K562 (cell line): ENCODE measurements around the gene PEAR1. TPM values are rescaled to one million over a fixed set of nuclear protein-coding genes. Genes with fewer than 3 reads are reported as not detected.
A peak's percentile ranks its signal among the peaks of the same experiment; 100 is the strongest.

Experiments
- ATAC-seq: fragments of 200-7000 bp; cut with Tn5 transposase; 3 replicates; pipeline ENCODE4 v1.9.1; 2020; ENCODE audit warnings: moderate library complexity
- BruUV-seq: library from RNA; stranded (reverse); fragments of 400-500 nt; replicated peaks from 2 replicates; lab custom pipeline; 2021; lab: Mats Ljungman, UMichigan
- CTCF ChIA-PET: fragments of 300-600 bp; formaldehyde crosslinking; extraction: SDS; loops from one replicate; lab custom pipeline; 2021; ENCODE audit warnings: low intra/inter-chr PET ratio; lab: Yijun Ruan, JAX
- POLR2A ChIA-PET: fragments of 300-600, 350-650 bp; sonication (Branson Sonifier 250); formaldehyde crosslinking; extraction: SDS; loops from one replicate; lab custom pipeline; 2021; ENCODE audit warnings: antibody characterized with exemption, inconsistent platforms; lab: Yijun Ruan, JAX
- DNase-seq, 4 experiments: peaks; one replicate each; pipeline versions ENCODE4 v3.0.0 to v3.0.0-alpha.2; 2011 to 2018; ENCODE audit warnings: low spot score in 3 of 4, mixed read lengths in 3 of 4; ENCODE audit errors: extremely low read depth in 1 of 4
- FAIRE-seq: peaks from 2 replicates; lab custom pipeline; 2011; peaks lifted over from hg19 to GRCh38; lab: Jason Lieb, UNC
- H2AFZ ChIP-seq: 2 replicates; pipeline ENCODE4 v1.6.0; 2011; ENCODE audit warnings: low read depth, low read length, control low read depth, inconsistent platforms
- H3K27ac ChIP-seq: fragments of 200-600 bp; 3 replicates; pipeline ENCODE4 v1.8.0; 2011; ENCODE audit warnings: low read depth, mild to moderate bottlenecking, control low read depth, inconsistent platforms, low read length, moderate library complexity, mixed read lengths; ENCODE audit errors: extremely low read depth
- H3K27me3 ChIP-seq, 2 experiments: fragments of 300-600 bp in 1 of 2; 2 replicates in 1 of 2; 3 replicates in 1 of 2; pipeline versions ENCODE4 v1.6.0 to v1.8.0; 2011; ENCODE audit warnings: inconsistent platforms in 2 of 2, low read length in 2 of 2, mild to moderate bottlenecking in 1 of 2, mixed read lengths in 1 of 2, moderate library complexity in 1 of 2; ENCODE audit not compliant: control insufficient read depth in 2 of 2, insufficient read depth in 2 of 2
- H3K36me3 ChIP-seq: fragments of 300-600 bp; 3 replicates; pipeline ENCODE4 v1.8.0; 2011; ENCODE audit warnings: mild to moderate bottlenecking, low read length, inconsistent platforms; ENCODE audit not compliant: control insufficient read depth, insufficient read depth
- H3K4me1 ChIP-seq, 2 experiments: fragments of 200-600 bp in 1 of 2; replicated peaks in 1 of 2; 2 replicates in 1 of 2; 3 replicates in 1 of 2; pipeline versions ENCODE4 v1.5.1 to v1.8.0; 2011; ENCODE audit warnings: inconsistent platforms in 2 of 2, low read length in 2 of 2, mild to moderate bottlenecking in 1 of 2, mixed read lengths in 1 of 2, moderate library complexity in 1 of 2; ENCODE audit not compliant: control insufficient read depth in 2 of 2, insufficient read depth in 2 of 2
- H3K4me2 ChIP-seq: 2 replicates; pipeline ENCODE4 v1.6.1; 2011; ENCODE audit warnings: low read length, control low read depth, inconsistent platforms, mixed read lengths; ENCODE audit not compliant: insufficient read depth
- H3K4me3 ChIP-seq: fragments of 200-600 bp; sonication (generic), shearing (Covaris generic); 2 replicates; pipeline ENCODE4 v1.5.1; 2016; ENCODE audit warnings: control low read depth, inconsistent platforms
- H3K79me2 ChIP-seq: fragments of 200-600 bp; 3 replicates; pipeline ENCODE4 v1.8.0; 2011; ENCODE audit warnings: low read length, inconsistent platforms; ENCODE audit not compliant: control insufficient read depth, insufficient read depth
- H3K9ac ChIP-seq, 2 experiments: 2 replicates each; pipeline versions ENCODE4 v1.6.0 to v1.6.1; 2011; ENCODE audit warnings: low read depth in 2 of 2, low read length in 2 of 2, control low read depth in 1 of 2, inconsistent platforms in 1 of 2, mild to moderate bottlenecking in 1 of 2, mixed read lengths in 1 of 2; ENCODE audit not compliant: insufficient read depth in 1 of 2
- H3K9me1 ChIP-seq: one replicate; pipeline ENCODE4 v1.6.0; 2011; ENCODE audit warnings: inconsistent platforms, mild to moderate bottlenecking, low read length, moderate library complexity; ENCODE audit not compliant: control insufficient read depth, insufficient read depth
- H3K9me3 ChIP-seq: replicated peaks from 2 replicates; pipeline ENCODE4 v1.5.1; 2011; ENCODE audit warnings: low read depth, low read length, inconsistent platforms; ENCODE audit not compliant: control insufficient read depth, insufficient read depth
- H4K20me1 ChIP-seq: replicated peaks from 2 replicates; pipeline ENCODE4 v1.6.1; 2011; ENCODE audit warnings: low read length, inconsistent platforms, mixed read lengths; ENCODE audit not compliant: control insufficient read depth, insufficient read depth
- HMG20A ChIP-seq: fragments of 450-650 bp; formaldehyde crosslinking; conservative IDR thresholded peaks from 2 replicates; pipeline ENCODE4 v1.4.0; 2020; ENCODE audit warnings: mild to moderate bottlenecking, mixed read lengths
- MBD1 ChIP-seq: fragments of 250-450 bp; sonication (Bioruptor Pico); IDR thresholded peaks from 2 replicates; pipeline ENCODE4 v1.8.0; 2022; ENCODE audit warnings: inconsistent platforms
- PRDM10 ChIP-seq: fragments of 450-650 bp; IDR thresholded peaks from 2 replicates; pipeline ENCODE4 v1.6.1; 2018; ENCODE audit not compliant: partially characterized antibody
- TCF7 ChIP-seq: sonication (generic); IDR thresholded peaks from 2 replicates; pipeline ENCODE4 v1.6.1; 2016; ENCODE audit warnings: antibody characterized with exemption, borderline replicate concordance
- ZNF165 ChIP-seq: fragments of 250-450 bp; sonication (Bioruptor Pico); IDR thresholded peaks from 2 replicates; pipeline ENCODE4 v1.4.0; 2020; ENCODE audit warnings: borderline replicate concordance
- ZNF644 ChIP-seq: fragments of 200-800 bp; sonication (Bioruptor generic); IDR thresholded peaks from 2 replicates; pipeline ENCODE4 v1.6.1; 2016; ENCODE audit warnings: low read depth, missing genetic modification characterization, missing compliant biosample characterization
- WGBS: fragments of 100-300 bp; shearing (Covaris generic); methylation state at CpG from one replicate; pipeline ENCODE4 v1.1.6; 2016; ENCODE audit warnings: low coverage, mixed read lengths; ENCODE audit not compliant: insufficient coverage; ENCODE audit errors: missing lambda C conversion rate; 5-methylcytosine and 5-hydroxymethylcytosine counted together
- in situ Hi-C: fragments of 300-500 bp; cut with MboI; formaldehyde crosslinking; loops from 4 replicates; pipeline ENCODE4 v1.15.0; 2018; ENCODE audit warnings: inconsistent platforms, mixed read lengths
- intact Hi-C: fragments of 100-400 bp; cut with micrococcal nuclease; formaldehyde crosslinking; loops from 2 replicates; pipeline ENCODE4 v1.14.2; 2022
- polyA plus RNA-seq, 8 experiments: library from polyadenylated mRNA; depleted of rRNA in 4 of 8; stranded (reverse) in 5 of 8; unstranded in 3 of 8; fragments of >200 nt; fragmentation: Nextera tagmentation in 2 of 8; fragmentation: Illumina TruSeq in 1 of 8; extraction: Ambion mirVana in 2 of 8; extraction: Trizol in 1 of 8; gene quantifications; 2 replicates each; pipeline versions ENCODE4 v1.2.1 to v1.2.3, GENCODE V29; 2011 to 2014; ENCODE audit warnings: inconsistent platforms in 1 of 8, missing spikeins in 1 of 8
- total RNA-seq, 7 experiments: library from RNA; depleted of rRNA in 6 of 7; stranded (reverse); fragments of >200 nt in 6 of 7; fragmentation: Illumina TruSeq in 2 of 7; extraction: Trizol in 2 of 7; gene quantifications; 2 replicates each; pipeline versions ENCODE4 v1.2.1 to v1.2.3, GENCODE V29; 2011 to 2021; ENCODE audit warnings: low replicate concordance in 1 of 7

The PEAR1 gene
- total and polyA plus RNA-seq, 9 of the 15 experiments (the other 6 are each of a cell fraction or from before 2014, with no cell fraction given): 0.87 to 13.9 (median 6.1) TPM

- TF ChIP-seq MBD1: no peak
- no peak for TF ChIP-seq ZNF644 (tag)
- TF ChIP-seq ZNF165 (CRISPR knock-in tag): no peak
- no peak for TF ChIP-seq TCF7
Observed at GRCh38 chr1:156908541-156908940, 15.0 kb downstream of the PEAR1 start (continued).

GRCh38 chr1:156908955-156909354 is 15.4 kb downstream of the PEAR1 start:
- no peaks in the 10 kb centered on the region for H3K36me3 ChIP-seq
- no peak overlapping the region for H3K4me2 ChIP-seq
- H3K9me1 ChIP-seq: peaks cover 4% of the 10 kb centered on the region
- WGBS: 44% methylated on average over 10 of the region's 10 CpGs
- no peaks in the 10 kb centered on the region for H3K9me3 ChIP-seq
- TF ChIP-seq HMG20A (CRISPR knock-in tag) (no peak), PRDM10 (peak; percentile 43)
- no TSS peak for BruUV-seq
- no peak for FAIRE-seq
- ChIA-PET POLR2A (no interaction called here), CTCF (no interaction called here)
- peaks cover 14% of the 10 kb centered on the region for H3K79me2 ChIP-seq
- no peak overlapping the region for H2AFZ ChIP-seq
- no peak for DNase-seq
- in situ Hi-C loops (no loop called here), intact Hi-C loops (no loop called here)
- H3K4me1 ChIP-seq: peaks cover 40 to 69% of the 10 kb centered on the region in 2 experiments
- H3K4me3 ChIP-seq: no peak overlapping the region
- ATAC-seq: no peak
- H3K27me3 ChIP-seq: no peaks in the 10 kb centered on the region
- H4K20me1 ChIP-seq: no peaks in the 10 kb centered on the region
- no peak overlapping the region for H3K9ac ChIP-seq
- no peak overlapping the region for H3K27ac ChIP-seq
